GM19395 (cell line): ENCODE measurements around the gene SPSB3.

Experiments
- ATAC-seq: cut with Tn5 transposase; IDR thresholded peaks from one replicate; pipeline ENCODE4 v1.9.1; 2021; ENCODE audit warnings: mild to moderate bottlenecking, moderate library complexity; ENCODE audit not compliant: unreplicated experiment

The SPSB3 gene

GRCh38 chr16:1775846-1776671 is 6.3 kb downstream of the SPSB3 start:
- ATAC-seq: no peak

GRCh38 chr16:1775006-1775845 is 7.1 kb downstream of the SPSB3 start:
- ATAC-seq: no peak

- ATAC-seq: no peak
Observed at GRCh38 chr16:1774448-1774780, 8.0 kb downstream of the SPSB3 start.

DNA sequence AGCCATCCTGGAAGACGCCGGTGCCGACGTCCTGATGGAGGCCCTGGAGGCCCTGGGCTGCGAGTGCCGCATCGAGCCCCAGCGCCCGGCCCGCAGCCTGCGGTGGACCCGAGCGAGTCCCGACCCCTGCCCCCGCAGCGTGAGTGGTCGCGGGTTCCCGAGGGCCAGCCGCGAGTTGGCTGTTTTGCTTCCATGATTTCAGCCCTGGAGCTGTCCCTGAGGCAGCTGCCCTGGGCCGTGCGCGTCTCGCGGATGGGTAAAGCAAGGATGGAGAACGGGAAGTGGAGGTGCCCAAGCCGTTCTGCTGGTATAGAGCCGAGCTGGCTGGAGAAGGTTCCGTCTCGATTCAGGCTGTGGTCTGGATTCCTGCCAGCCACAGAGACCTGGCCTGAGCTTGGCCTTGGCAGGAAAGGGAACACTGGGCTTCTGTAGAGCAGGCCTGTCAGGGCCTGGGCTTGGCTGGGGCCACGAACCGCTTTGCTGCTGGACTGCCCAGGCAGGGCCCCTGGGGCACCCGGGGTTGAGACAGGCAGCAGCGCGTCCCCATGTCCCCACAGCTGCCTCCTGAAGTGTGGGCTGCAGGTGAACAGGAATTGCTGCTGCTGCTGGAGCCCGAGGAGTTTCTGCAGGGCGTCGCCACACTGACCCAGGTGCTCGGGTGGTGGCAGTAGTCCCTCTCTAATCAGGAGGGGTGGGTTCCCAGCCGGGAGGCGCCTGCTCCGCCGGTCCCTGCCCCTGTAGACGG is 8.5 kb downstream of the SPSB3 start:
- no peak for ATAC-seq

- ATAC-seq: no peak
Observed at GRCh38 chr16:1772908-1773702, 9.3 kb downstream of the SPSB3 start, which contains the start of gene MRPS34. MRPS34 (minus strand) TSS chr16:1773134; CDS start chr16:1773119, 15 bp downstream.

DNA sequence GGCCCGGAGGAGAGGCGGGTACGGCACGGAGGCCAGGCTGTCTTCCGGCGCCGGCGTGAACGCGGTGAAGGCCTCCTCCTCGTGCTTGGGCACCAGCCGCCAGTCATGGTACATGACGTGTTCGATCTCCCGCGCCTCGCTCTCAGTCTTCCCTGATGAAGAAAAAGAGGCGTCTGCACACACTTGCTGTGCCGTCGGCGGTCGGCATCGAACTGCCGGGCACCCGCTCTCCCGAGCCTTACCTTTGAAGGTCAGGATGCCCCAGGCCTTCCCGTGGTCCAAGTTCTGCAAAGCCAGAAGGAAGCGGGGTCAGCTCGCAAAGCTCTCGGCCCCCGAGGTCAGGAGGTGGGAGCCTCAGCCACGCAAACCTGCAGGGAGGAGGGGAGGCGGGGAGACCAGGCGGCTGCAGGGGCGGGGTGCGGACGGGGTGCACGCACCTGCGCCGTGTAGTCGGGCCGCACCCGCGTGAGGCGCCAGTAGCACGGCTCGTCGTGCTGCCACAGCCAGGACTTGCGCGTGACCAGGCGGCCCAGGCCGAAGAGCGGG is 9.9 kb downstream of the SPSB3 start, which contains the start of gene EME2:
TSS of gene EME2 (plus strand) at position 449 of the 546 bp plus-strand sequence. CDS start 418 bp downstream, outside the sequence.
- no peak for ATAC-seq

- ATAC-seq: no peak
Observed at GRCh38 chr16:1771864-1772361, 10.5 kb downstream of the SPSB3 start.

DNA sequence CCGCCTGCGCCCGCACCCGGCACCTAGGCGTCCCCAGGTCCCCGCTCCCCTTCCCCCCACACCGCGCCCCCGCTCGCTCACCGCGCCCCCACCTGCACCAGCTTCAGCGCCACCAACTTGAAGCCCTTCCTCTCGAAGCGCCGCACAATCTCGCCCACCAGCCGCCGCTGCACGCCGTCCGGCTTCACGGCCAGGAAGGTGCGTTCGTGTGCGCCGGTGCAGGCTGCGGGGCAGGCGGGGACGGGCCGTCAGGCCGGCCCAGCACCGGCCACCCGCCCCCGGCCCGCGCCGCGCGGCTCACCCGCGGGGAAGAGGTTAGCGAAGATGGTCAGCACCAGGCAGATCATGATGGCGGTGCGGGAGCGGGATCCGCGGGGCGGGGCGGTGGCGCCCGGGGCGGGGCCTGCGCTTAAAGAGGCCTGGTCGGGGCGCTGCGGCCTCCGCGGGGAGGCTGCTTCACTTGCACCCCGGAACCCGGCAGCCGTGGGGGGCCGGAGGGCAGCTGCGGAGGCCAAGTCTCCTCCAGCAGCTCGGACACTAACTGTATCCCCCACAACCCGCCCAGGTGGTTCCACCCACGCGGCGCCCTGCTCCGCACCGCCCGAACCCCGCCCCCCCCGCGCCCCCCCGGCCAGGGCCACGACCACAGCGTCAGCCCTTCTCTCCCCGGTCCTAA is 11.0 kb downstream of the SPSB3 start, which contains the start of gene NME3:
TSS of gene NME3 (minus strand) at position 356 of the 676 bp plus-strand sequence. CDS start at position 347, 9 bp downstream.
- ATAC-seq: no peak

- no peak for ATAC-seq
Observed at GRCh38 chr16:1770328-1771187, 11.8 kb downstream of the SPSB3 start.

DNA sequence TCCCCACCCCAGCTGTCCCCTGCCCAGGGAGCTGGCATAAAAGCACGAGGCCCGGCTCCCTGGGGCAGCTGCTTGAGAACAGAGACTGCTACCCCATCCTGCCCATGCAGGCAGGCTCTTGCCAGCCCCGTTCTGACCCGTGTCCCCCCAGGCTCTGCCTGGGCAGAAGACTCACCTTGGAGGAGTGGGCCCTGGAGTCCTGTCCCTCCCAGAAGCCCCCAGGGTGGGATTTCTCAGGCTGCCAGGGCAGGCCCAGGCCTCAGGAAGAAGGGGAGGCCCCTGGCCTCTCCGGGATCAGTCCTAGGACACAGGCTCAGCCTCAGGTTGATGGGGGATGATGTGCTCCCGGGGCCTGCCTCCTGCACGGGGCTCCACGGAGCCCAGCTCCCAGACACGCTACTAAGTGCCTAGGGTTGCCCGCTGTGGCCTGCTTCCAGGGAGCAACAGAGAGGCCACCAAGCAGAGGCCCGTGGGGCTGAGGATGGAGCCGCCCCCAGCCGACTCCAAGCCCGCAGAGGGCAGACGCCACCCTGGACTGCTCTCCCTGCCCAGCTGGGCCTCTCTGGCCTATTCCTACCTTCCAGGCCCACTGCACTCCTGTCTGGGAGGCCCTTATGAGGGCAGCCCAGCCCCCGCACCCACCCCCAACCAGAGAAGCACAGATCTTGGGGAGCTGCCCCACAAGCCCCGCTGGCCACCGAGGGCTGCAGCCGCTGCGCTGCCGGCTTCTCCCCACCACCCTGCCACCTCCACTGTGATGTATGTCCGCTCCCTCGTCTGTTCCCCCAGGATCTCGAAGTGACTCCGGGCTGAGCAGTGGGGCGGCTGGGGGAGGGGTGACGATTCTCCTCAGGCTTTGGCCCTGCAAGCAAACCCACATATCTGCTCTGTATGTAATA is 12.7 kb downstream of the SPSB3 start:
- ATAC-seq: no peak

- ATAC-seq: no peak
Observed at GRCh38 chr16:1768767-1769401, 13.5 kb downstream of the SPSB3 start.

DNA sequence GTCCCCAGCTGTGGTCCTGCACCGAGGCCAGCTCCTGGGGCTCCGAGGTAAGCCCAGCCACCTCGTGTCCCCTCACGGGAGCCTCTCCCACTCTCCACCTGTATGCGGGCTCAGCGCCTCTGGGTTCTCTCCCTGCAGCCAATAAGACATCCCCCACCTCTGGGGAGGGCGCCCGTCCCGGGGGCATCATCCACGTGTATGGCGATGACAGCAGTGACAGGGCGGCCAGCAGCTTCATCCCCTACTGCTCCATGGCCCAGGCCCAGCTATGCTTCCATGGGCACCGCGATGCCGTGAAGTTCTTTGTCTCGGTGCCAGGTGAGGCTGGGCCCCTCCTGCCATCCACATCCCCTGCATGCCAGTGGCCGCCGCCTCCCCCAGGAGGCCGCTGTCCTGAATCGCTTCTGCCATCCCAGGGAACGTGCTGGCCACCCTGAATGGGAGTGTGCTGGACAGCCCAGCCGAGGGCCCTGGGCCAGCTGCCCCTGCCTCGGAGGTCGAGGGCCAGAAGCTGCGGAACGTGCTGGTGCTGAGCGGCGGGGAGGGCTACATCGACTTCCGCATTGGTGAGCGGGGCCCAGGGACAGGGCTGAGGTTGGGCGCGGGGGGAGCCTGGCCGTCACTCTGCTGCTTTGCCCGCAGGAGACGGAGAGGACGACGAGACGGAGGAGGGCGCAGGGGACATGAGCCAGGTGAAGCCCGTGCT is 14.2 kb downstream of the SPSB3 start:
- no peak for ATAC-seq

DNA sequence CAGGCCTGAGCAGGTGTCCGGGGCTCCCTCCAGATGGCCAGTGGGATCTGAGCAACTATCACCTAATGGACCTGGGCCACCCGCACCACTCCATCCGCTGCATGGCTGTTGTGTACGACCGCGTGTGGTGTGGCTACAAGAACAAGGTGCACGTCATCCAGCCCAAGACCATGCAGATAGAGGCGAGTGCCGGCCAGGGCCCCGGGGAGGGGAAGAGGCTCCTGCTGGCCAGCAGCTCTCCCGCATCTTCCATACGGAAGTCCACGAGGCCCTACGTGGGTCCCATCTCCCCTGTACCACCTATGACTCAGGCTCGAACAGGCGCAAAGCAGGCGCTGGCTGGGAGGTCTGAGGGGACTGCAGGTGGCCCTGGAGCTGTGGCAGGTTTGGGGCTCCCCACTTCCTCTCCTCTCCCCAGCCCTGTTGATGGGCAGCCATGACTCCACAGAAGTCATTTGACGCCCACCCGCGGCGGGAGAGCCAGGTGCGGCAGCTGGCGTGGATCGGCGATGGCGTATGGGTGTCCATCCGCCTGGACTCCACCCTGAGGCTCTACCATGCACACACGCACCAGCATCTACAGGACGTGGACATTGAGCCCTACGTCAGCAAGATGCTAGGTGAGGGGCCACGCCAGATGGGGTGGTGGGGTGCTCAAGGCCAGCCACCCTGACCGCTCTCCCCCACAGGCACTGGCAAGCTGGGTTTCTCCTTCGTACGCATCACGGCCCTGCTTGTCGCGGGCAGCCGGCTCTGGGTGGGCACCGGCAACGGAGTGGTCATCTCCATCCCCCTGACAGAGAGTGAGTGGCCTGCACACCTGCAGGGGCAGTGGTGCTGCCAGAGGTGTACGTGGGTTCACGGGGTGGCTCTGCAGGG is 15.0 kb downstream of the SPSB3 start:
- ATAC-seq: no peak

DNA sequence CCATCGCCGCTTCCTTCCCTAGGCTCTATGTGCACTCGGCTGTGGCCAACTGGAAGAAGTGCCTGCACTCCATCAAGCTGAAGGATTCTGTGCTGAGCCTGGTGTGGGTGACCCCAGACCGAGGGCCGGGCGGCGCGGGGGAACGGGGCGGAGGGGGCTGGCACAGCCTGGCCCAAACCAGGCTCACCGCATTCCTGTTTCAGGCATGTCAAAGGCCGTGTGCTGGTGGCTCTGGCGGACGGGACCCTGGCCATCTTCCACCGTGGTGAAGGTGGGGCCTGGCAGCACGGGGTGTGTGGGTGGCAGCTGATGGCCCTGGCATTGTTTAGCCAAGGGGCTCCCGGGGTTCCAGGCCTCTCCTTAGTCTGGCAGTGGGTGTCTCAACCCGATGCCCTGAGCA is 15.7 kb downstream of the SPSB3 start:
- ATAC-seq: no peak

- ATAC-seq: no peak
Observed at GRCh38 chr16:1766231-1766630, 16.1 kb downstream of the SPSB3 start.
